ENCODE data around the gene RBMXL2. TPM values are rescaled to one million over a fixed set of nuclear protein-coding genes. Genes with fewer than 3 reads are reported as not detected.
A peak's percentile ranks its signal among the peaks of the same experiment; 100 is the strongest.

Gene RBMXL2
- not detected in 2 replicates for total RNA-seq (2014; rRNA removed; shearing (Covaris generic))

DNA sequence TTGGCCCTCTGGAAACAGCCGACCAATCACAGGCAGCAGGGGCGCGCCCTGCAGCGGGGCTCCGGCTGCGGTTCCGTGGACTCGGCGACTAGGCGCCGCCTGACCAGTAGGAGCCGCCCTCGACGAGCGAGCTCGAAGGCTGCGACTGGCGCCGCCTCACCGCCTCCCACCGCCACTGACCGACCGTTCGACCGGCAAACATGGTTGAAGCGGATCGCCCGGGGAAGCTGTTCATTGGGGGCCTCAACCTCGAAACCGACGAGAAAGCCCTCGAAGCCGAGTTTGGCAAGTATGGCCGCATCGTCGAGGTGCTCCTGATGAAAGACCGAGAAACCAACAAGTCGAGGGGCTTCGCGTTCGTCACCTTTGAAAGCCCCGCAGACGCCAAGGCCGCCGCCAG is at the start of gene RBMXL2:
RBMXL2 (plus strand) TSS at position 78 of the 400 bp plus-strand sequence; CDS start at position 201, 123 bp downstream.
- no peak for DNase-seq (ENCODE audit: low spot score)

DNA sequence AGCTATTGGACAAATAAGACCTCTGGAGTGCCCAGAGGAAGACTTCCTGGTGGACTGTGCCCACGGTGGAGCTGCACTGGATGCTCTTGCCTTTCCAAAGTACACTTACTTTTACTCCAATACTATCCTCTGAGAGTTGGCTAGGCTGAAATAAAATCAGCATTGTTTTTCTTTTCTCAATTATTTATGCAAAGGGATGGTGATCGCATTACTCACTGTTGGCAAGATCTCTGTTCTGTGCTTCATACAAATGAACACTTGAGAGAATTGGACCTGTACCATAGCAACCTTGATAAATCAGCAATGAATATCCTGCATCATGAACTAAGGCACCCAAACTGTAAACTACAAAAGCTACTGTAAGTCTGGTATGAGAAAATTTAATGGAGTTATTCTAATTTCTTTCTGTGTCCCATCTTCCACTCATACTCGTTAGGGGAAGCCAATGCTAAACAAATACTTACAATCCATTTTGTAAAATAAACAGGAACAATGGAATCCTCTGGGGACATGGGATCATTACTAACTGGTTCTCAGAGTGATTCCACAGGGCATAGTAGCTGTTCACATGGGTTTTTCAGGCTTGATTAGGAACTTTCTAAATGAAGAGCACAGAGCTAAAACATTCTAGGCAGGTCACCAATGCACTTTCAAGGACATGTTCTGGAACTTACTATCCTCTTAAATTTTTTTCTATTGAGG is 42.2 kb upstream of the RBMXL2 start:
- no peak for DNase-seq (ENCODE audit: low spot score)

DNA sequence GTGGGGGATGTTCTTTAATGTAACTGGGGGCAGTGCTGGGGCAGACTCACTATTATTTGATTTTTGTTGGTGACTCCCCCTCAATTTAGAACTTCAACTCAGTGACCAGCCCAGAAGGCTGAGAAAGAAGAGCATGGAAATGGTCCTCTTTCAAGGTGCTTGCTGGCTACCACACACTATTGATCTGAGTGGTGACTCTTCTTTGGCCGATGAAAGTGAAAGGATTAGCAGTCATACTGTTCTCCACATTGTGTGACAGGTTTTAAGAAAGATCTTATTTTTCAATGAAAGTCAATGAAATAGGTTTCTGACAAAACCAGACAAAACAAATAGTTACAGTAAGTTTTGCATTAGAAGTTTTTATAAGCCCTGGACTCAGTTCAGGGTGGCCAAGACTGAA is 38.6 kb upstream of the RBMXL2 start:
- no peak for DNase-seq (ENCODE audit: low spot score)

DNA sequence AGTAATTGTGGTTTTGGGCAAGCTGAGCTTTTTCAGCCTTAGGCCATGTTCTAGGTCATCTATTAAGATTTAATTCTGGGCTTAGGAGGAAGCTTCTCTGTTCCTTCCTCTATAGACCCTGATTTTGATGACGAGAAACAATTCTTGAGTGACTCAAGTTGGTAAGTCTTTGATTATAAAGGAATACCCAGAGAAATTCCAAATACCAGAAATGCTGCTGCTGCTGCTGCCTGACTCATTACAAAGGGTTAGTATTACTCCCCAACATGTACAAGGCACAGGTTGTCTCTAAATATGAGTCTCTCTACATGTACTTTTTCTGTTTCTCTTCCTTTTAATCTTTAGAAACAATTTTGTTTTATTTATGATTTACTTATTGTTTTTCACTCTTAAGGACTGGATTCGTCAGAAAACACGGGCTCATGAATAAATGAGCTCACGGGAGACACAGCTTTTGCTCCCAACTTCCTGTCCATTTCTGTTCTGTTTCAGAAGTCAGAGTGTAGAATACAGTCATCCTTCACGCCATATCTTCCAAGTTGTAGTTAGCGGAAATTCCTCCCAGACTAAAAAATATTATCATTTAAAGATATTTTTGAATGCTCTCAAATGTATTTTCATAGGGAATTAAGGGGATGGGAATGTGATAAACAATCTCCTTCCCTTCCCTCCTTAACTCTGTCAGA is 31.8 kb upstream of the RBMXL2 start:
- no peak for DNase-seq (ENCODE audit: low spot score)

DNA sequence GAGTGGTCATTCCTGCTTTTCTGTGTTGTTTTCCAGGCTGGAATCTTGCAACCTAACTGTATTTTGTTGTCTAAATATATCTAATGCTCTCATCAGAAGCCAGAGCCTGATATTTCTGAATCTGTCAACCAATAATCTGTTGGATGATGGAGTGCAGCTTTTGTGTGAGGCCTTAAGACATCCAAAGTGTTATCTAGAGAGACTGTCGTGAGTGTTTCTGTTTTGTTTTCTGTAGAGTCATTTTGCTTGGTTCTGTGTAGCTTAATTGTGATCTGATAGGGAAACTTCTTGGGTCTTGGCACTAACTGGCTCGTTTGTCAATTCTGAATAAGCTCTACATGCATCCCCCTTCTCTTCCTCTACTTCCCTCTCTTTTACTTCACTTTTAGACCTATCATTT is 31.2 kb upstream of the RBMXL2 start:
- DNase-seq (ENCODE audit: low spot score): no peak

DNA sequence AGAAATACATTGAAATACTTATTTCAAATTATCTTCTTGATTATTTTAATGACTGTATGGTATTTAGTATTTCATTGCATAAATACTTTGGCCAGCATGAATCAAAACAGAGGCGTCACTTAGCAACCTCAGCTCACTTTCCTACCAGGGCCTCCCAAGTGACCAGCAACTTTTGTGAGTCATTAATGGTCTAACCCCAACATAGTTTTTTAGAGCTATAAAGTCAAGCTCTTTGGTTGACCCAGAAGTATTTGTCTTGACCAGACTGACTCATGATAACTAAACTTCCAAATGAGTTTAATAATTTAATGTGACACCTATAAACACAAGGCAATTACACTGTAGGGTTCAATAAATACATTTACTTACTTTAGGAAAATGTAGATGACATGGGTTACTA is 27.9 kb upstream of the RBMXL2 start:
- DNase-seq (ENCODE audit: low spot score): no peak

DNA sequence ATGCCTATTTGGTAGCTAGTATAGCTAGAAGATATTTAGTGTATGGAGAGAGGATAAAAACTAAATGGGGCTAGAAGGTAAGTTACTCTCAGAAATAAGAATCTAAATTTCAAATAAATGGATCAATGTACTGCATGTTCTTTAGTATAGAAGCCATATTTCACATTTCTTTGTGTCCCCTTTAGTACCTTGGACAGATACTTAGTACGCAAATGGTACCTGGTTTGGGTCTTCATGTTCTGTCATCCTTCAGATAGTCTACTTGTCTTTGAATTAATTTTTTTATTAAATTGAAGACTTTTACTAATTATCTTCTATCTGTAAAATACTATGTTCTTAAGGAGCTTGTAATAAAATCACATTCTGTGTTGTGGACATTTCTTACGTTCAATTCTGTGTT is 26.3 kb upstream of the RBMXL2 start:
- no peak for DNase-seq (ENCODE audit: low spot score)

DNA sequence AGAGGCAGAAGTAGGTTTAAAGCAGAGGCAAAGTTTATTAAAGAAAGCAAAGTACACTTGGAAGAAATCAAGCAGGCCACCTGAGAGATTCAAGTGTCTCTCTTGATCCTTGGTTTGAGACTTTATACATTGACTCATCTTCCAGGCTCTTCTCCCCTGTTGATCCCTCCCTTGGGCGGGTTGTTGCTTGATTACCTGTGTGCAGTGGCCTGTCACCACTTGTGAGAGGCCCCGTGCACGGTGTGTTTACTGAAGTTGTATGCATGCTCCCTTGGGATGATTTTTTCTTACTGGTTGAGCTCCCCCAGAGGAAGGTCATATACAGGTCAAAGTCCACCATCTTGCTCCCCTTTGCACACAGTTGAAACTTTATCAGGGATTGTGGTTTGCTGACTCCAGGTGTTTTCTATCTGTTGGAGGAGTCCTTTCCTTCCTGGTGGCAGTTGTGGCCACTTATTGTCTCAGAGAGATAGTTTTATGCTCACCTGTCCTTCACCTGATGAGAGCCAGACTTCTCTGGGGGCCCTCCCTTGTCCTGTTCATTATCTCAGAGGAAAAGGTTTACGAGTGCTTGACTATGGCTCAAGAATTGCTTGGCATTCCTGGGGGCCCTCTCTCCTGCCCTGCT is 16.3 kb upstream of the RBMXL2 start:
- no peak for DNase-seq (ENCODE audit: low spot score)

DNA sequence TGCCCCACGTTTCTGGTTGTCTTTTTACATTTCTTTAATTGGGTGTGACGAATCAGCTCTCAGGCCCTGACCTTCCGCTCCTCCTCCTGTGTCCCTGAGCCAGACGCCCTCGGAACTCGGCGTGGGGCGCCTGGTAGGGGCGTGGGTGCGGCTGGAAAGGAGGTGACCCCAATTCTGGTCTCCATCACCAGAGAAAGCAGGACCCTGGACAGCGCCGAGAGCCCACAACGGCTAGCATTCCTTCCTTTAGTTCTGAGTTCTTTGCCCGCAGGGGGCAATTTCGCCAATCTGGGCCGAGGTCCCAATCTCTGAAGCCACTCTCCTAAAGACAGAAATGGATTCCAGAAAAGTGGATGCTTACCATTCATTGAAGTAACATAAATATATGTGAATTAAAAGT is 11.7 kb upstream of the RBMXL2 start:
- DNase-seq (ENCODE audit: low spot score): no peak

DNA sequence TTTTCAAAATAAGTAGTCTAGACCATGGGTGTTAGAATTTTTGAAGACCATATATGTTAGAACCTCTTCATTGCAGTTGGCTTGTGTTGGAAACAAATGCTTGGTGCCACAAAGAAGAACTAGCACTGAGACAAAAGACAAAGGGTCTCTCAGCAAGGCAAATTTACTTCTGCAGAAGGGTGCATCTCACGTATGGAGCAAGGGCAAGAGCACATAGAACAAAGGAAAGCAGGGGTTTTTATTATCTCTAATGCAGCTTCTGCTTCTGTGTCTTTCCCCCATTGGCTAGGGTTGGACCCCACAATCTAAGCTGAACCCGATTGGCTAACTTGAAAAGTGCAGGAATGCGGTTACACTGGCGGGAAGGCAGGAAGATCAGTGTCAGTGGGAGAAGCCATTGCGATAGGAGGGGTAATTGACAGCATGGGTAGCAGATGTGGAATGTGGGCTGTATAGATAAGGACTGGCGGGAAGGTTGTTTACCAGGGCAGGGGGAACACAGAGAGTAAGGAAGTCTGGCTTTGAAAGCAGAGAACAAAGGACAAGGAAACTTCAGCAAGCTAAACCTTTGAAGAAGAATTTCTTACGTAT is 9.2 kb upstream of the RBMXL2 start:
- no peak for DNase-seq (ENCODE audit: low spot score)

DNA sequence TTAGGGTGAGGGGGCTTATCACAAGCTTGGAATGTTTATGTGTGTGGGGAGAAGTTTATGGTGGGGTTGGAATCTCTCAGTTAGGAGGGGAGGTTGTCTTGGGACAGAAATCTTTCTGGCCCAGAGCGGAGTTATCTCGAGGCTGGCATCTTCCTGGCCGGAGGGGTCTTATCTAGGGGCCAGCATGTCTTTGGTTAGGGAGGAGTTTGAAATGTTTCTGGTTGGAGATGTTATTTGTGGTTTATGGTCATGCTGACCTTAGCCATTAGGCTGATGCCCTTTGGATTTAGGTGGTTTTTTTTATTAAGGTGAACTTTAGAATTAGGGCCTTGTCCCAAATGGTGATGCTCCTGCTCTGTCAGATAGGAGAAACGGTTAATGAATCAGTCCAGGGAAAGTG is 7.9 kb upstream of the RBMXL2 start:
- no peak for DNase-seq (ENCODE audit: low spot score)

DNA sequence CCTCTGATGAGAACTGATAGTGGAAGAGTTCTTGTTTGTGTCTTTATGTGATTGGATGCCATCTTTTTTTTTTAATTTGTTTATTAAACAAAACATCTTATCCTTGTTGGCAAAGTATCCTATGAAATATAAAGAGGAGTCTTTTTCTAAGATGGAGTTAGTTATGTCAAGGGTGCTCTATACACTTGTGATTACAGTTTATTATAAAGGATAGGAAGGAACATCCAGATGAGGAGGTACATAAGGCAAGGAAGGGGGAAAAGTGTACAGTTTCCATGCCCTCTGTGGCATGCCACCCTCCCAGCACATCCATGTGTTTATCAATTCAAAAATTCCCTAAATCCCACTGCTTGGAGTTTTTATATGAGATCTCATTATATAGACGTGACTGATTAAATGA is 7.4 kb upstream of the RBMXL2 start:
- DNase-seq (ENCODE audit: low spot score): no peak

DNA sequence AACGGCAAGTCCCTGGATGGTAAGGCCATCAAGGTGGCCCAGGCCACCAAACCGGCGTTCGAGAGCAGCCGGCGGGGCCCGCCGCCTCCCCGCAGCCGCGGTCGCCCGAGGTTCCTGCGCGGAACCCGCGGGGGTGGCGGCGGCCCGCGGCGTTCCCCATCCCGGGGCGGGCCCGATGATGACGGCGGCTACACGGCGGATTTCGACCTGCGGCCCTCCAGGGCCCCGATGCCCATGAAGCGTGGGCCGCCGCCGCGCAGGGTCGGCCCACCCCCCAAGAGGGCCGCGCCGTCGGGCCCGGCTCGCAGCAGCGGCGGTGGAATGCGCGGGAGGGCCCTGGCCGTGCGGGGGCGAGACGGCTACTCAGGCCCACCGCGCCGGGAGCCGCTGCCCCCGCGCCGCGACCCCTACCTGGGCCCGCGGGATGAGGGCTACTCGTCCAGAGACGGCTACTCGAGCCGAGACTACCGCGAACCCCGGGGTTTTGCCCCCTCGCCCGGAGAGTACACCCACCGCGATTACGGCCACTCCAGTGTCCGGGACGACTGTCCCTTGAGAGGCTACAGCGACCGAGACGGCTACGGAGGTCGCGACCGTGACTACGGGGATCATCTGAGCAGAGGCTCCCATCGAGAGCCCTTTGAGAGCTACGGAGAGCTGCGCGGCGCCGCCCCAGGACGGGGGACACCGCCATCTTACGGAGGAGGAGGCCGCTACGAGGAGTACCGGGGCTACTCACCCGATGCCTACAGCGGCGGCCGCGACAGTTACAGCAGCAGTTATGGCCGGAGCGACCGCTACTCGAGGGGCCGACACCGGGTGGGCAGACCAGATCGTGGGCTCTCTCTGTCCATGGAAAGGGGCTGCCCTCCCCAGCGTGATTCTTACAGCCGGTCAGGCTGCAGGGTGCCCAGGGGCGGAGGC is 792 bp downstream of the RBMXL2 start:
- no peak for DNase-seq (ENCODE audit: low spot score)

DNA sequence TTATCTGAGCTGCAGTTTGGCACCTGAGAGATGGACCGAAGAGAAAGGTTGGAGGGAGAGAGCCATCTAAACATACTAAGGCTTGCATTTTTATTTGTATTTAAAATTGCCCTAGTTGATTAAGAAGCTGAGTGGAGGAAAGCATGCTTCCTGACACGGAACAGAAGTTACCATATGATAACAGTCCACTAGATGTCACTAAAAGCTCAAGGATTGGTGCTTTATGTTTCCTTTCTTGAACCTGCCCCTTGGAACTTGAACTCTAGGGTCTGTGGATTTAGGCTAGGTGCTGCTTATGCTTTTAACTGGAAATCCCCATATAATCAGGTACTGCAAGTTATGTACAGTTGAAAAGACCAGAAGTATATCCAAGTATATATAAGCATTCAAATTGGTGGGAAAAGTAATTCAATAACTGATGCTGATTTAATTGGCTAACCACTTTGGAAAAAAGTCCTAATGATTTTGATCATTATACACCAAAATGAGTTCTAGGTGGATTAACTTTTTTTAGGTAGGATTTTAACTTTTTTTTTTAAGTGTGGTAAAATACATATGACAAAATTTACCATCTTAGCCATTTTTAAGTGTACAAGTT is 9.5 kb downstream of the RBMXL2 start:
- DNase-seq (ENCODE audit: low spot score): peak; percentile 50

DNA sequence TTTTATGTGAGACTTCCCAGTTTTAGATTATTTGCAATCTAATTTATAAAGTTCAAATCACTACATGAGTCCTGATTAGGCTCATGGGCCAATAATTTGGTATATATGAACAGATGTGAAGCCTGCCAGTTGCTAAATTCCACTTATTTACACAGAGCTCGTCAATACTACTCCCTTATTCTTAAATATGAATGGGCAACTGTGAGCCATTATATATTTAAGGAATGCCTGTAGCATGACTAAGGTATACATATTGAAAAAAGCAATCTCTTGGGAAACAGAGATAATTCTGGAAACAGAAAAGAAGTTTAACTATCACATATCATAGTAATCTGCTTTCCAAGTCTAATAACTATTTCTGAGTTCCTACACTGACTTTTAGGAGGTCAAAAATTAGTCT is 27.0 kb downstream of the RBMXL2 start:
- DNase-seq (ENCODE audit: low spot score): no peak

DNA sequence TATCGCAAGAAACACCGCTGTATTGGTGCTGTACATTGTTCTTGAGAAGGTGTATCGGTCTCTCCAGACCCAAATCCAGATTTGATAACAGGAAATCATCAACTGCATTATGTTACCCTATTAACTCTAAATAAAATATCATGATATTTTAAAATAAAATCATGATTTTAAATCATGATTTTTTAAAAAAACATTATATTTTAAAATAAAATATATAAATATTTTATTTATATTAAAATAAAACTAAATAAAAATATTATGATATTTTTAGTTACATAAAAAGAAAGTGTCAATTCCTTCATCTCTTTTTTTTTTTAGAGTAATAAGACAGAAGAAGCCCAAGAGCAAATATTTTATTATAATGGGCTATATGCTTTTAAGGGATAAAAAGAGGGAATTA is 27.6 kb downstream of the RBMXL2 start:
- no peak for DNase-seq (ENCODE audit: low spot score)

DNA sequence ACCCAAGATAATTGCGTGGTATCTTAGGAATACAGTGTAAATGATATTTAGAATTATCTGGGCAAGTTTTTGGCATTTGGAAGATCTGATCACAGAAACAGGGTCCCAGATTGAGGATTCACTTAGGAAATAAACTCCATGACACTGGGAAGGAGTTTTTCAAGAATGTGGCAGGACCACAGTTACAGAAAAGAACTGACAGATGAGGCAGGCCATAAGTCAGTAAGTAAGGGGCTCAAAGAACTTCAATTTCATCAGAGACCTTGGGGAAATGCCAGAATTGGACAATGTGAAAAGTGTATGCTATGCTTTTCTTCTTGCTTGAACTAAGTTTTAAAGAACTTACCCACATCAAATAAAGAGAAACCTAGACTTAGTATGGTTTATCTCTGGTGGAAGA is 49.3 kb downstream of the RBMXL2 start:
- no peak for DNase-seq (ENCODE audit: low spot score)
